Activated effector memory CD4-positive, alpha-beta T cell treated with Interleukin-2 at 50 U/mL for 16 hours (primary cell): ENCODE results near the gene NBPF3.
"Not testable (repeated sequence)": the region's sequence is repeated elsewhere in the genome, so short reads cannot be mapped to it uniquely, and the experiment has no call there.

ENCODE experiments used
- DNase-seq: peaks from one replicate; pipeline ENCODE4 v3.0.0-alpha.2; 2020

The NBPF3 gene

GRCh38 chr1:21495225-21495820 lies 55.4 kb downstream of the NBPF3 start:
- no peak for DNase-seq

DNA sequence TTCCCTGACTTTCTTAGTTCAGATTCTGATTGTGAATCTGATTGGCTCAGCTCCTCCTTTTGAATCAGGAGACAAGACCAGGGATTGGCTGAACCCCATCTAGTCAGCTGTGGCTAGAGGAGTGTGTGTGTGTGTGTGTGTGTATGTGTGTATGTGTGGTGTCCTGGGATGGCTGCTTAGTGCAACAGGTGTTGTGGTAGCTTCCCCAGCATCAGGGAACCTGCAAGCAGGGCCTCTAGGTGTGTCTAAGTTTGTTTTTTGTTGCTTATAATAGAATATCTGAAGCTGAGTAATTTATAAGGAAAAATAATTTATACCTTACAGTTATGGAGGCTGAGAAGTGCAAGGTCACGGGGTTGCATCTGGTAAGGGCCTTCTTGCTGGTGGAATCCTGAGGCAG lies 56.1 kb downstream of the NBPF3 start:
- DNase-seq = no peak

DNA sequence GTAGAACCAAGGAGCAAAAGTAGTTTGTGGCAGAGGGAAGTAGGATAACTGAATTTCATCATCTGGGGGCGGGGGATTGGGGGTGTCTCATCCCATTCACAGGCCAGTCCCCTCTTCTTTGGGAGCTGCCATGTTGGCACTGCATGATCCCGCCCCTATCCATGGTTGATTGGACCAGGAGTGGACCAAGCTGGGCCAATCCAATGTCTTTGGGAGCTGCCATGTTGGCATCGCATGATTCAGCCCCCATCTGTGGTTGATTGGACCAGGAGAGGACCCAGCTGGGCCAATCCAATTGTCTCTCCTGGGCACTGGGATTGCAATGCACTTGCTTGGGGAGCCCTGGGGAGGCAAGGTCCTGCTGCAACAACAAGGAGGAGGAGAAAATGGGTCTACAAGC lies 56.9 kb downstream of the NBPF3 start:
- no peak for DNase-seq

- DNase-seq = no peak
These were observed 57.6 kb downstream of the NBPF3 start for GRCh38 chr1:21497466-21498061.

DNA sequence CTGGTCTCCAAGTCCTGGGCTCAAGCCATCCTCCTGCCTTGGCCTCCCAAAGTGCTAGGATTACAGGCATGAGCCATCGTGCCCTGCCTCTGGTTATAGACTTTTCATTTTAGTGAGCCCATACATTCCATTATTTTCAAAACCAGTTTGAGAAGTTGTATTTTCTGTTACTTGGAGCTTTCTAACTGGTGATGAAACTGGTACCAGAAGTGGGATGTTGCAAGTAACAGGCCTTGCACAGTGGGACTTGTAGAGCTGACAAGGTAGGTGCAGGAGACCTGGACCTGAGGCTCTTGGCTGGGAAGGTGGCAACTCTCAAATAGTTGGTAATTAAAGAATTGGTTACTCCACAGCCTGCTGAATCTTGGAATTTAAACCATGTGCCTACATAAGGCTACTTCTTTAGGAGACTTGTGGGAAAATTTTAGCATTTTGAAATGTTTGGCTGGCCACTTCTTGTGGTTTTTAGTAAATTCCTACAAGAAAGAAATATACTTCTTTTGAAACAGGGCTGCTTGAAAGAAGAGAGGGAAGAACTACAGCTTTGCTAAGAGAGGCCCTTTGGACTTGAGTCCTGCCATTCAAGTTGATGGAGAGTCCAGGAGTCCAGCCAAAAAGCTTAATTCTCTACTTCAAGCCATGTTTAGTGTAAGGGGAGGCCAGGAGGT lies 59.5 kb downstream of the NBPF3 start:
- DNase-seq = no peak

- DNase-seq = no peak
These were observed 63.9 kb downstream of the NBPF3 start for GRCh38 chr1:21503706-21504377.

- DNase-seq = no peak
These were observed 66.9 kb downstream of the NBPF3 start for GRCh38 chr1:21506804-21507203.

- no peak for DNase-seq
These were observed 67.8 kb downstream of the NBPF3 start for GRCh38 chr1:21507511-21508270.

GRCh38 chr1:21508580-21509350 lies 68.8 kb downstream of the NBPF3 start:
- peak; percentile 20 for DNase-seq

DNA sequence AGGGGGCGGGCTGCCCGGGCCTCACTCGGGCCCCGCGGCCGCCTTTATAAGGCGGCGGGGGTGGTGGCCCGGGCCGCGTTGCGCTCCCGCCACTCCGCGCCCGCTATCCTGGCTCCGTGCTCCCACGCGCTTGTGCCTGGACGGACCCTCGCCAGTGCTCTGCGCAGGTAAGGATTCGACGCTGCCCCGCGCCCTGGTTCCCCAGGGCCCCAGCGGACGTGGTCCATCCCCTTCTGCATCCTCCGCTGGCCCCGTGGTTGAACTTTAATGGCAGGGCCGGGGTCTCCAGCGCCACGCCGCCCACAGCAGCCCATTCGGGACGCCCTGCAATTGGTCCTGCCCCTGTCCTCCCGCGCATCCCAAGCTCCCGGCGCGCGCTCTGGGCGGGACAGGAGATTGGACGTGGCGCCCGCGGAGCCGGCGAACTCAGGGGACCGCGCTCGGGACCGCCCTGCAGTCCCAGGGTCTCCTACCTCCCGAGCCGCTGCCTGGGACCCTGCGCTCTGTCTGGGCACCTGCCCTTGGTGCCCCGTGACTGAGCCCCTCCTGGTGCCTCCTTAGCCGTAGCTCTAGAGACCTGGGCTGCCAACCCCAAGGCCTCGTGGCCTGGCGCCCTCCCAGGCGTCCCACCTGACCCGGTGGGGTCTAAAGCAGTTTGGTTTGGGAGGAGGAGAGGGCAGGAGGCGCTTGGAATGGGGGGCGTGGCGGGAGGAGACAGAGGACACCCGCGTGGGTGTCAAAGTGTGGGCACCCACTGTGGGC lies 69.6 kb downstream of the NBPF3 start, which contains the start of gene ALPL:
TSS of gene ALPL (plus strand) at position 73 of the 762 bp plus-strand sequence. CDS start 44,659 bp downstream, outside the sequence.
- no peak for DNase-seq

DNA sequence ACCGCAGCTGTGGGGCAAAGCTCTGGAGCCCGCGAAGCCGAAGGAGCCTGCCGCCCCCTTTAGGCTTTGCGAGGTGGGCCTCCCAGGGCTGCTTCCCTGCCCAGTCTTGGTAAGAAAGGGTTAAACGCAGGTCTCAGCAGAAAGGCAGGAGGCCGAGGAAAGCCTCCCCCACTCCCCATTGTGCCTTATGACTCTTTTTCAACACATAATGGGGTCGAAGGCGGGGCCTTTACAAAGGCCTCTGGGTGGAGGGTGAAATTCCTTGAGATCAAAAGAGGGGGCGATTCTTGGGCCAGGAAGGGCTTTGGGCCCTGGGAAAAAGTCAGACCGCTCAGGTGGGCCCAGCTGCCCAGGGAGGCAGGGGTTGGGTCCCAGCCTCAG lies 70.2 kb downstream of the NBPF3 start:
- DNase-seq = no peak

DNA sequence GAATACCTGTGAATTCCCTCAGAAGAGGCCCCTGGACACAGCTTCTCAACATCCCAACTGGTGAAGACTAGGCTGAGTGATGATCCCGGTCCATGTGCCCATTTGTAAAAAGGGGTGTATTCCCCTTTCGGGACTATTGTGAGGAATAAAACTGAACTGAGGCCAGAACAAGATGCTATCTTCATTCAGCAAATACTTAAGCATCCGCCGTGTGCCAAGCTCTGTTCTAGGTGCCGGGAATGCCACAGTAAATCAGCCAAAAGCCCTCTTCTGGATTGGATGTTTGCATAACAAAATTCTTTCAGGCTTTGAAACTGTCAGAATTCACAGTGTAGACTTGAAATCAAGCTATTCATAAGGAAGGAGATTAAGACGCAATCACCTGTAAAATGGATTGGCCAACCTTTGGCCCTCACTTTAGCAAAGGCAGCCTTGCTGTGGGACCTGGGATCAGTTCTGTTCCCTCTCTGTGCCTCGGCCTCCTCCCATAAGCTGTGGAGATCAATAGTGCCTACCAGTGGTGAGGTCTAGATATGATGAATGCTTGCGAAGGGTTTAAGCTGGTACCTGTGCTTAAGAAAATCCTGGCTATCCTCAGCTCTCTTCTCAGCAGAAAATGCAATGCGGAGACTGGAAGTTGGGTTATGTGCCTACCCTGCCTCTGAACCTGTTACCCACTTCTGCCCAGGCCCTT lies 71.1 kb downstream of the NBPF3 start:
- no peak for DNase-seq

DNA sequence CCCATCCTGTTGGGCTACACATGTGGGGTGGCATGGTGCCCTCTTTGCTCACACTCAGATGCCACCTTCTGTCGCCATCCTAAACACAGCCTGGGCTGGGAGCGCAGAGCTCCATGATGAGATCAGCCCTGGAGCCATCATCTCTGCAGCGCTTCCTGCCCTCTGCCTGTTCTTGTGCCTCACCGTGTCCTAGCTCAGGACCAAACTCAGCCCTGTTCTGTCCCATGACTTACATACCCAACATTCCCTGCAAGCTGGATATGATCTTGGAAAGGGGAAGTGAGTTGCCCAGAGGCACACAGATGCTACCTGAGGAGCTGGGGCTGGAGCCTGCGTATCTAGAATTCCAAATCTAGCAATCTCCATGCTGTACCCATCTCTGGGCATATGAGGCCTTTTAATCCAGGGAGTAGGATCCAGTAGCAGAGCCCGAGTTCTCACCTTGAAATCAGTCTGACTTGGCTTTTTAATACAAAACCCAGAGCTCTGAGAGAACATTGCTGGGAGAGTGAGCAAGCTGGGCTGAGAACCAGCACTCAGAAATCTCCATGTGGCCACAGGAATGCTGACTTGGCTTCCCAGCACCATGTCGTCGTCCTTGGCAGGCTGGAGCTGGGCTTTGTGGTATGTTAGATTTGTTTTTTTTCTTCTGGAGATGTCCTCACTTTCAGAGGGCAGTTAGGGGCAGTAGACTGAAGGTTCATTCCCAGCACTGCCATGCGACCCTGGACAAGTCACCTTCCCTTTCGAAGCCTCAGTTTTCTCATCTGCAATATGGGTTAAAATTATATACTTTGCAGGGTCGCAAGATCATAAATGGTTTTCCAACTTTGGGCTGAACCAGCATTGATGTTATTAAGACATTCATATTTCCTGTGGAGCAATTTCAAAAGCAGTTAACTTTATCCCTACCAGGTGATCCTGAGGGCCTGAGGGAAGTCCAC lies 71.9 kb downstream of the NBPF3 start:
- DNase-seq = no peak

GRCh38 chr1:21514245-21514644 lies 74.3 kb downstream of the NBPF3 start:
- no peak for DNase-seq

- DNase-seq = no peak
These were observed 77.2 kb downstream of the NBPF3 start for GRCh38 chr1:21517161-21517589.

- no peak for DNase-seq
These were observed 77.9 kb downstream of the NBPF3 start for GRCh38 chr1:21517660-21518480.

DNA sequence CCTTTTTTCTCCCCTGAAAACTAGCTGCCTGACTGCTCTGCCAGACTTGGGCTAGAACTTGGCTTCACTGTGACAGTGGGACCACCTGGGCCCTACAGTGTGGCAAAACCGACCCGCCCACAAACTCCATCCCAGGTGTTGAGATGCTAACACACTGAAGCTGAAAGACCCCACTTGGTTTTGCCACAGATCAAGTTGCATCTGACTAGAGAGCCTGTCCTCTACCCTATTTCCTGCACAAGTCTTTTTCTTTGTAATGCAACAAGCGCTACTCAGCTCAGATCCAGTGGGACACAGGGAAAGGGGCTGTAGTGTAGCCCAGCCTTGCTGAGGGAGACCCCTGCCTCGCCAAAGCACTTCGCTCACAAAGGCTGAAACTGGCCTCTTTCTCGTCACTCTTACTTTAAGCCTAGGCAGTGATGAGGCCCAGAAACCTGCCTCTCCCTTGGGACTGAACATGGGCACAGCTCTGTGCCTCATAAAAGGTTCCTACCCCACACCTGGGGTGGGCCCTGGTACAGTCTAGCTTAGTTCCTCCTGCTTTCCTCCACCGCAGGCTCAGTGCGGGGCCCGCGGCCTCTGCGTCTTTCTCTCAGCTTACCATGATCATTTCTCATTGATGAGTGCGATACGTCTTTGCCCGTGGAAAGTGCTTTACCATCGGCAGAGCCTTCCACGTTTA lies 79.0 kb downstream of the NBPF3 start:
- DNase-seq = no peak

GRCh38 chr1:21519486-21520070 lies 79.6 kb downstream of the NBPF3 start:
- DNase-seq = not testable (repeated sequence)
